Mesothelial cell of epicardium (in vitro differentiated cells): ENCODE measurements around the gene CDKAL1. TPM values are rescaled to one million over a fixed set of nuclear protein-coding genes. Genes with fewer than 3 reads are reported as not detected.
"Not testable (repeated sequence)": the region's sequence is repeated elsewhere in the genome, so short reads cannot be mapped to it uniquely, and the experiment has no call there.

ENCODE experiments used
- DNase-seq, 2 experiments: peaks; one replicate each; pipeline ENCODE4 v3.0.0; 2021; ENCODE audit warnings: low spot score in 2 of 2; ENCODE audit not compliant: unreplicated experiment in 2 of 2
- H3K27ac Mint-ChIP-seq: 2 replicates; pipeline ENCODE4 v1.8.0; 2021; ENCODE audit warnings: mixed read lengths
- H3K27me3 Mint-ChIP-seq: 2 replicates; pipeline ENCODE4 v1.8.0; 2021; ENCODE audit warnings: low read depth, mixed read lengths
- H3K36me3 Mint-ChIP-seq: 2 replicates; pipeline ENCODE4 v1.8.0; 2021; ENCODE audit warnings: mixed read lengths
- H3K4me1 Mint-ChIP-seq: 2 replicates; pipeline ENCODE4 v1.8.0; 2021; ENCODE audit warnings: mixed read lengths
- H3K4me3 Mint-ChIP-seq: 2 replicates; pipeline ENCODE4 v1.8.0; 2021; ENCODE audit warnings: mild to moderate bottlenecking, moderate library complexity, mixed read lengths
- H3K9me3 Mint-ChIP-seq: 2 replicates; pipeline ENCODE4 v1.8.0; 2021; ENCODE audit warnings: mixed read lengths
- CTCF ChIP-seq: fragments of 200-600 bp; sonication (generic); IDR thresholded peaks from one replicate; pipeline ENCODE4 v1.5.0; 2021; ENCODE audit warnings: antibody characterized with exemption; ENCODE audit not compliant: unreplicated experiment
- total RNA-seq: library from RNA; stranded (reverse); gene quantifications from 3 replicates; pipeline ENCODE4 v1.2.1, GENCODE V29; 2021

CDKAL1 gene
- total RNA-seq, 1 donor from 2014 or later = 22.6 TPM

GRCh38 chr6:21087188-21087587, 552.9 kb downstream of the CDKAL1 start:
- Mint-ChIP-seq H3K36me3 (peaks cover 6% of the 10 kb centered on the region), H3K4me3 (no peak overlapping the region), H3K27me3 (no peaks in the 10 kb centered on the region), H3K9me3 (no peaks in the 10 kb centered on the region), H3K4me1 (peaks cover 28% of the 10 kb centered on the region), H3K27ac (no peak overlapping the region)
- no peak for TF ChIP-seq CTCF
- no peak for DNase-seq

- no peak for TF ChIP-seq CTCF
- no peak for DNase-seq
- Mint-ChIP-seq H3K27ac (peak overlapping the region; percentile 31), H3K27me3 (no peaks in the 10 kb centered on the region), H3K4me1 (peaks cover 28% of the 10 kb centered on the region), H3K36me3 (peaks cover 3% of the 10 kb centered on the region), H3K4me3 (no peak overlapping the region), H3K9me3 (no peaks in the 10 kb centered on the region)
Observed at GRCh38 chr6:21091411-21091810, 557.2 kb downstream of the CDKAL1 start.

- not testable (repeated sequence) for H3K36me3 Mint-ChIP-seq, H3K4me3 Mint-ChIP-seq, H3K27me3 Mint-ChIP-seq, DNase-seq, H3K27ac Mint-ChIP-seq, H3K9me3 Mint-ChIP-seq
- peaks cover 27% of the 10 kb centered on the region for H3K4me1 Mint-ChIP-seq
Observed at GRCh38 chr6:21092231-21092772, 558.0 kb downstream of the CDKAL1 start.

GRCh38 chr6:21095462-21095861, 561.2 kb downstream of the CDKAL1 start:
- no peaks in the 10 kb centered on the region for H3K27me3 Mint-ChIP-seq
- peaks cover 3% of the 10 kb centered on the region for H3K36me3 Mint-ChIP-seq
- no peaks in the 10 kb centered on the region for H3K9me3 Mint-ChIP-seq
- DNase-seq = no peak
- H3K4me3 Mint-ChIP-seq = no peak overlapping the region
- TF ChIP-seq CTCF = no peak
- H3K4me1 Mint-ChIP-seq = peaks cover 37% of the 10 kb centered on the region
- H3K27ac Mint-ChIP-seq = peak overlapping the region; percentile 3

GRCh38 chr6:21098134-21098533, 563.9 kb downstream of the CDKAL1 start:
- no peaks in the 10 kb centered on the region for H3K36me3 Mint-ChIP-seq
- no peaks in the 10 kb centered on the region for H3K27me3 Mint-ChIP-seq
- H3K27ac Mint-ChIP-seq = no peak overlapping the region
- H3K9me3 Mint-ChIP-seq = no peaks in the 10 kb centered on the region
- no peak overlapping the region for H3K4me3 Mint-ChIP-seq
- DNase-seq = no peak
- H3K4me1 Mint-ChIP-seq = peaks cover 50% of the 10 kb centered on the region
- TF ChIP-seq CTCF = no peak

- no peak for TF ChIP-seq CTCF
- Mint-ChIP-seq H3K36me3 (no peaks in the 10 kb centered on the region), H3K4me1 (peaks cover 57% of the 10 kb centered on the region), H3K27ac (no peak overlapping the region), H3K9me3 (no peaks in the 10 kb centered on the region), H3K27me3 (no peaks in the 10 kb centered on the region), H3K4me3 (no peak overlapping the region)
- DNase-seq = no peak
Observed at GRCh38 chr6:21098744-21099143, 564.5 kb downstream of the CDKAL1 start.
